Measurements from ENCODE around the gene NFYB.
"Not testable (repeated sequence)": the region's sequence is repeated elsewhere in the genome, so short reads cannot be mapped to it uniquely, and the experiment has no call there.

The NFYB gene

GRCh38 chr12:104137902-104138796 lies at the start of gene NFYB:
NFYB (minus strand) TSS chr12:104138210; CDS start chr12:104135453, 2,757 bp downstream.
- peak; percentile 85 to 86 for DNase-seq (ENCODE audit: low read depth in 1 of 2, low spot score in 1 of 2)

- no peak for DNase-seq (ENCODE audit: low read depth in 1 of 2, low spot score in 1 of 2)
These were observed 49.6 kb upstream of the NFYB start for GRCh38 chr12:104187446-104188155.

GRCh38 chr12:104183443-104183842 lies 45.4 kb upstream of the NFYB start:
- DNase-seq (ENCODE audit: low read depth in 1 of 2, low spot score in 1 of 2), result no peak

GRCh38 chr12:104182621-104183378 lies 44.8 kb upstream of the NFYB start:
- DNase-seq (ENCODE audit: low read depth in 1 of 2, low spot score in 1 of 2), result no peak

GRCh38 chr12:104182144-104182543 lies 44.1 kb upstream of the NFYB start:
- DNase-seq (ENCODE audit: low read depth in 1 of 2, low spot score in 1 of 2), result no peak

- DNase-seq (ENCODE audit: low read depth in 1 of 2, low spot score in 1 of 2), result no peak
These were observed 43.3 kb upstream of the NFYB start for GRCh38 chr12:104181313-104181712.

GRCh38 chr12:104180374-104180773 lies 42.4 kb upstream of the NFYB start:
- no peak for DNase-seq (ENCODE audit: low read depth in 1 of 2, low spot score in 1 of 2)

- DNase-seq (ENCODE audit: low read depth in 1 of 2, low spot score in 1 of 2), result no peak
These were observed 39.9 kb upstream of the NFYB start for GRCh38 chr12:104177663-104178501.

- no peak for DNase-seq (ENCODE audit: low read depth in 1 of 2, low spot score in 1 of 2)
These were observed 39.3 kb upstream of the NFYB start for GRCh38 chr12:104177336-104177662.

- DNase-seq (ENCODE audit: low read depth in 1 of 2, low spot score in 1 of 2), result no peak
These were observed 37.8 kb upstream of the NFYB start for GRCh38 chr12:104175726-104176247.

- not testable (repeated sequence) for DNase-seq (ENCODE audit: low read depth in 1 of 2, low spot score in 1 of 2)
These were observed 35.8 kb upstream of the NFYB start for GRCh38 chr12:104173804-104174203.

GRCh38 chr12:104172570-104172947 lies 34.5 kb upstream of the NFYB start:
- no peak for DNase-seq (ENCODE audit: low read depth in 1 of 2, low spot score in 1 of 2)

- DNase-seq (ENCODE audit: low read depth in 1 of 2, low spot score in 1 of 2), result no peak
These were observed 34.0 kb upstream of the NFYB start for GRCh38 chr12:104171785-104172569.

- no peak for DNase-seq (ENCODE audit: low read depth in 1 of 2, low spot score in 1 of 2)
These were observed 30.6 kb upstream of the NFYB start for GRCh38 chr12:104168596-104168995.

GRCh38 chr12:104167519-104168458 lies 29.8 kb upstream of the NFYB start:
- DNase-seq (ENCODE audit: low read depth in 1 of 2, low spot score in 1 of 2), result no peak

GRCh38 chr12:104166465-104166864 lies 28.5 kb upstream of the NFYB start:
- DNase-seq (ENCODE audit: low read depth in 1 of 2, low spot score in 1 of 2), result no peak

- DNase-seq (ENCODE audit: low read depth in 1 of 2, low spot score in 1 of 2), result no peak
These were observed 27.8 kb upstream of the NFYB start for GRCh38 chr12:104165801-104166200.

- DNase-seq (ENCODE audit: low read depth in 1 of 2, low spot score in 1 of 2), result no peak
These were observed 26.6 kb upstream of the NFYB start for GRCh38 chr12:104164634-104165033.

- DNase-seq (ENCODE audit: low read depth in 1 of 2, low spot score in 1 of 2), result no peak
These were observed 25.6 kb upstream of the NFYB start for GRCh38 chr12:104163631-104164030.
